Measurements from ENCODE around the gene BACH2. TPM values are rescaled to one million over a fixed set of nuclear protein-coding genes. Genes with fewer than 3 reads are reported as not detected.

The BACH2 gene
- total RNA-seq, 1 donor from 2014 or later, result 90.4 TPM

DNA sequence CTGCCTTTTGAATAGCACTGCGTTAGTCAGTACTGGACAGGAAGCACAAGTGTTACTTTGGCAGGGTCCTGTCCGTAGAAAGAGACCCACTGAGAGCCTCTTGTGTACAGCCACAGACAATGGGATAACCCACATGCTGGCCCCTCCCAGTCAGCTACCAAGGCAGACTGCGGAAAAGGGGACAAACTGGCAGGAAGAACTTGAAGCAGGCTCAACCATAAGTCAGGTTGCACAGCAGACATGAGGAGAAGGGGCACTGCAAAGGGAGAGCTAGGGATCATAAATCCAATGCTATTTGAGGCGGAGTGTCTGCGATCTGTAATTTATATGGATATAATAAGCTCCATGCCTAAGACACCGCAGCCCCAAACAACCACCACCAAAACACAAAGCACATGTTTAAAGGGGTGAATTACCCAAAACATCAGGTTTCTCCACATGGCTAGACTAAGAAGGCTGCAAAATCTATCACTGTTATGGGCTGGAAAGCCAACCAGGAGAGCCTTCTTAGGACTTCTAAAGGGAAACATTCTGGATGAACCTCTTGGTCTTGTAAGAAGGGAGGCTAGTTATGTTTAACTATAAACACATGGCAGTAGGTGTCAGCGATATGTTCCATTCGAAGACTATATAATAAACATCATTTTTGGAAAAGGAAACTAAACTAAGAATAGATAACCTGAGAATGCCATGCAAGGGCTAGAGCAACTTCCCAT lies 141.7 kb downstream of the BACH2 start:
- no peak overlapping the region for H3K4me3 Mint-ChIP-seq
- H3K27ac Mint-ChIP-seq, result peak overlapping the region; percentile 27
- H3K27me3 Mint-ChIP-seq, result no peaks in the 10 kb centered on the region
- ChIA-PET POLR2A (no interaction called here), CTCF (interaction anchor here (1.8 kb wide), 1 partner anchor 14 kb away, joined by 4 read pairs; no protein-coding TSS in a partner anchor)
- intact Hi-C loops (cut with micrococcal nuclease), result no loop called here
- TF ChIP-seq, protein P1, sequence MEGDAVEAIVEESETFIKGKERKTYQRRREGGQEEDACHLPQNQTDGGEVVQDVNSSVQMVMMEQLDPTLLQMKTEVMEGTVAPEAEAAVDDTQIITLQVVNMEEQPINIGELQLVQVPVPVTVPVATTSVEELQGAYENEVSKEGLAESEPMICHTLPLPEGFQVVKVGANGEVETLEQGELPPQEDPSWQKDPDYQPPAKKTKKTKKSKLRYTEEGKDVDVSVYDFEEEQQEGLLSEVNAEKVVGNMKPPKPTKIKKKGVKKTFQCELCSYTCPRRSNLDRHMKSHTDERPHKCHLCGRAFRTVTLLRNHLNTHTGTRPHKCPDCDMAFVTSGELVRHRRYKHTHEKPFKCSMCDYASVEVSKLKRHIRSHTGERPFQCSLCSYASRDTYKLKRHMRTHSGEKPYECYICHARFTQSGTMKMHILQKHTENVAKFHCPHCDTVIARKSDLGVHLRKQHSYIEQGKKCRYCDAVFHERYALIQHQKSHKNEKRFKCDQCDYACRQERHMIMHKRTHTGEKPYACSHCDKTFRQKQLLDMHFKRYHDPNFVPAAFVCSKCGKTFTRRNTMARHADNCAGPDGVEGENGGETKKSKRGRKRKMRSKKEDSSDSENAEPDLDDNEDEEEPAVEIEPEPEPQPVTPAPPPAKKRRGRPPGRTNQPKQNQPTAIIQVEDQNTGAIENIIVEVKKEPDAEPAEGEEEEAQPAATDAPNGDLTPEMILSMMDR (IDR thresholded peaks at IDR 0.05), result no peak
- H3K9me3 Mint-ChIP-seq, result no peaks in the 10 kb centered on the region
- peaks cover 36% of the 10 kb centered on the region for H3K36me3 Mint-ChIP-seq (ENCODE audit: low read depth)
- no peak for ATAC-seq (ENCODE audit: low read depth)
- no peak for DNase-seq
- H3K4me1 Mint-ChIP-seq, result peaks cover 81% of the 10 kb centered on the region

DNA sequence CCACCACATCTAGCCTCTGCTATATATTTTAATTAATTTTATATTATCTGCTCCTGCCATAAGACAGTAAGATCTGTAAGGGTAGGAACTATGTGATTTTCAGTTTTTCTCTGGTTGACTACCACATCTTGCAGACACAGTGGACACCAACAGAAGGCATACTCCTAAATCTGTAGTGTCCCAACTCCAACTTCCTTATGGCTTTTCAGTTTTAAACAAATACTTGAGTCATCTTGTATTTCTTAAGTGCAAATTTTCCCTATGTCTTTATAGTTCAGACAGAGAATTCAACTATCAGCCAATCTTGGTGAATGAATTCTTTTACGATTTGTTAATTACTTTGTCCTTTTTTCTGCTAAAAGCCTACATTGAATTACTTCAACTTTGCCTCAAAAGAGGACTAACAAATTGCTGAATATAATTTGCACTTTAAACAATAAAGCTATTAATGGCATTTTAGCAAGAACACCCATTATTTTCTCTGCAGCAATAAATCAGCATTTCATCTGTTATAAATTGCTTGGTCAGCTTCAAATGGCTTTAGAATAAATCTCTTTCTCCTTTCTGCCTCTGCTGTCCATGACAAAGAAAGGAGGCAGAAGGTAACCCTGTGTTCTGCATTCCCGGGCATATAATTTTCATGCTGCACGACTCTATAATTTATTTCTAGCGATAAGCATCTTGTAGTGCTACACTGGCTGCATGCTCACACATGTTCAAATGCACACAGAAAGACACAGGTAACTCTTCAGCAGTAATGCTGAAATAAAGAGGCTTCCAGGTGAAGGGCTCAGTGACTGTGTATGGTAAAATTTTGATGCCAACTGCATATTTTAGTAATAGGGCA lies 144.8 kb downstream of the BACH2 start:
- POLR2A ChIA-PET, result no interaction called here

DNA sequence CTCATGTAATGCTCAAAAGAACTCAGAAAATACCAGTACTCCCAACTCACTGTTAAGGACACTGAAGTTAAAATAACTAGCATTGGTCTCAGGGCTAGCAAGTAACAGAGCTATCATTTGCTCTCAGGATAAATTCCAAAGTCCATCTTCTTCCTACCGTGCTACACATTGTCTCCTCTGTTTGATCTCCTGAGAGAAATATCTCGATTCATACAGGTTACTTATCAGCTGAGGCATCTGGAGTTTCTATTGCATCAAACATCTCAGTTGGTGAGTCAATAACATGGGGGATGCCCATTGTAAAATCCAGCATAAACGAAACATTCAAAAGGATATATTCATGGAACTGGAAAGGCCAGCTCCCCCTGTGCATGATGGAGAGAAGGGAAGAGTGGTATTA lies 147.4 kb downstream of the BACH2 start:
- intact Hi-C loops (cut with micrococcal nuclease), result no loop called here
- Mint-ChIP-seq H3K36me3 (ENCODE audit: low read depth) (peaks cover 38% of the 10 kb centered on the region), H3K4me3 (no peak overlapping the region), H3K27me3 (no peaks in the 10 kb centered on the region), H3K4me1 (peaks cover 81% of the 10 kb centered on the region), H3K27ac (peak overlapping the region; percentile 26), H3K9me3 (no peaks in the 10 kb centered on the region)
- DNase-seq, result no peak
- ATAC-seq (ENCODE audit: low read depth), result no peak
- CTCF ChIA-PET, result interaction anchor here (0.9 to 1.0 kb wide), 2 partner anchors 9 to 67 kb away, joined by 3 read pairs; no protein-coding TSS in a partner anchor
- POLR2A ChIA-PET, result no interaction called here
- TF ChIP-seq, protein P1 (IDR thresholded peaks at IDR 0.05), result no peak

More for the DNA sequence above, 144.8 kb downstream of the BACH2 start:
- H3K36me3 Mint-ChIP-seq (ENCODE audit: low read depth), result peaks cover 36% of the 10 kb centered on the region
- intact Hi-C loops (cut with micrococcal nuclease), result no loop called here
- TF ChIP-seq, protein P1 (IDR thresholded peaks at IDR 0.05), result no peak
- peaks cover 80% of the 10 kb centered on the region for H3K4me1 Mint-ChIP-seq
- DNase-seq, result no peak
- H3K9me3 Mint-ChIP-seq, result no peaks in the 10 kb centered on the region
- no peak overlapping the region for H3K4me3 Mint-ChIP-seq
- CTCF ChIA-PET, result no interaction called here
- no peaks in the 10 kb centered on the region for H3K27me3 Mint-ChIP-seq
- no peak for ATAC-seq (ENCODE audit: low read depth)
- peak overlapping the region; percentile 41 for H3K27ac Mint-ChIP-seq

DNA sequence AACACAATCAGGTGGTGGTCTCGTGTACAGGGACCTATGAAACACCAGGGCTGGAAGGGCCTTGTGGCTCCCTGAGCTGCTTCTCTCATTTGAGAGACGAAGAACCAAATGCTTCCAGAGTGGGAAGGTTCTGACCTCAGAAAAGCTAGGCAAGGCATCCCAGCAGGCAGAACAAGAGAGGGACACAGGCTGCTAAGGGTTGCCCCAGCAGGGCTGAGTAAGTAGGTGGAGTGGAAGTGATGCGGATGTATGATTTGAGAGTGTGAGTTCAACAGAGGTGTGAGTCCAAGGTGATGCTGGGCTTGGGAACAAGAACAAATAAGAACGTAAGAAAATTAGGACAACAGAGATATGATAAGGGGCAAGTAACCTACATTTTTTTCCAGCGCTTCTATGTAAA lies 147.8 kb downstream of the BACH2 start:
- no peak overlapping the region for H3K4me3 Mint-ChIP-seq
- no peaks in the 10 kb centered on the region for H3K9me3 Mint-ChIP-seq
- no peak for ATAC-seq (ENCODE audit: low read depth)
- intact Hi-C loops (cut with micrococcal nuclease), result no loop called here
- POLR2A ChIA-PET, result no interaction called here
- CTCF ChIA-PET, result interaction anchor here (0.9 kb wide), 1 partner anchor 9 kb away, joined by 3 read pairs; no protein-coding TSS in a partner anchor
- H3K36me3 Mint-ChIP-seq (ENCODE audit: low read depth), result peaks cover 35% of the 10 kb centered on the region
- DNase-seq, result no peak
- H3K4me1 Mint-ChIP-seq, result peaks cover 81% of the 10 kb centered on the region
- H3K27me3 Mint-ChIP-seq, result no peaks in the 10 kb centered on the region
- H3K27ac Mint-ChIP-seq, result peak overlapping the region; percentile 84
- TF ChIP-seq, protein P1 (IDR thresholded peaks at IDR 0.05), result no peak
